ENCODE measurements around the gene RBBP6. TPM values are rescaled to one million over a fixed set of nuclear protein-coding genes. Genes with fewer than 3 reads are reported as not detected.

RBBP6 gene
- total and polyA plus RNA-seq, 2 experiments from 2014 or later: 40.2 to 88.9 TPM

- H3K9me2 ChIP-seq (ENCODE audit: insufficient read depth): no peaks in the 10 kb centered on the region
- H3K79me2 ChIP-seq (replicated peaks; ENCODE audit: insufficient read depth): no peaks in the 10 kb centered on the region
- ATAC-seq: no peak
- H4K20me1 ChIP-seq (replicated peaks; ENCODE audit: insufficient read depth): no peaks in the 10 kb centered on the region
- no peaks in the 10 kb centered on the region for H3K27me3 ChIP-seq (ENCODE audit: insufficient read depth)
- no peaks in the 10 kb centered on the region for H3K4me1 ChIP-seq (ENCODE audit: insufficient read depth)
- Mint-ChIP-seq H3K9me3 (no peaks in the 10 kb centered on the region), H3K27ac (no peak overlapping the region), H3K36me3 (ENCODE audit: low read depth) (no peaks in the 10 kb centered on the region; the same call in 2 of the 3 replicates), H3K4me1 (peaks cover 2% of the 10 kb centered on the region; the same call in 2 of the 3 replicates), H3K27me3 (ENCODE audit: insufficient read depth, low read depth, poor library complexity) (peaks cover 9% of the 10 kb centered on the region), H3K4me3 (no peak overlapping the region)
- 0 out of 2 replicates have a peak overlapping the region, but pooled peaks have one; percentile 47 for H2AFZ ChIP-seq
- no peak overlapping the region for H3K4me3 ChIP-seq
- H3K27ac ChIP-seq (ENCODE audit: low read depth): no peak overlapping the region
- H3K36me3 ChIP-seq (ENCODE audit: insufficient read depth): no peaks in the 10 kb centered on the region
- H3K4me2 ChIP-seq: no peak overlapping the region
- no peak for DNase-seq (ENCODE audit: low spot score)
- no peaks in the 10 kb centered on the region for H3F3A ChIP-seq (replicated peaks; ENCODE audit: low read depth)
- TF ChIP-seq ZNF331 (CRISPR knock-in tag; IDR thresholded peaks at IDR 0.05; ENCODE audit: low read depth): no peak
- no peak for TF ChIP-seq JUNB (IDR thresholded peaks at IDR 0.05; ENCODE audit: unreplicated experiment)
- no peak for TF ChIP-seq ZNF114 (CRISPR knock-in tag; IDR thresholded peaks at IDR 0.05)
- TF ChIP-seq ETS1 (IDR thresholded peaks at IDR 0.05): no peak
- TF ChIP-seq POLR2AphosphoS5 (IDR thresholded peaks at IDR 0.05; ENCODE audit: low read depth): no peak
- TF ChIP-seq EZH2 (IDR thresholded peaks at IDR 0.05; ENCODE audit: low read depth, unreplicated experiment): no peak
- TF ChIP-seq, protein P1, sequence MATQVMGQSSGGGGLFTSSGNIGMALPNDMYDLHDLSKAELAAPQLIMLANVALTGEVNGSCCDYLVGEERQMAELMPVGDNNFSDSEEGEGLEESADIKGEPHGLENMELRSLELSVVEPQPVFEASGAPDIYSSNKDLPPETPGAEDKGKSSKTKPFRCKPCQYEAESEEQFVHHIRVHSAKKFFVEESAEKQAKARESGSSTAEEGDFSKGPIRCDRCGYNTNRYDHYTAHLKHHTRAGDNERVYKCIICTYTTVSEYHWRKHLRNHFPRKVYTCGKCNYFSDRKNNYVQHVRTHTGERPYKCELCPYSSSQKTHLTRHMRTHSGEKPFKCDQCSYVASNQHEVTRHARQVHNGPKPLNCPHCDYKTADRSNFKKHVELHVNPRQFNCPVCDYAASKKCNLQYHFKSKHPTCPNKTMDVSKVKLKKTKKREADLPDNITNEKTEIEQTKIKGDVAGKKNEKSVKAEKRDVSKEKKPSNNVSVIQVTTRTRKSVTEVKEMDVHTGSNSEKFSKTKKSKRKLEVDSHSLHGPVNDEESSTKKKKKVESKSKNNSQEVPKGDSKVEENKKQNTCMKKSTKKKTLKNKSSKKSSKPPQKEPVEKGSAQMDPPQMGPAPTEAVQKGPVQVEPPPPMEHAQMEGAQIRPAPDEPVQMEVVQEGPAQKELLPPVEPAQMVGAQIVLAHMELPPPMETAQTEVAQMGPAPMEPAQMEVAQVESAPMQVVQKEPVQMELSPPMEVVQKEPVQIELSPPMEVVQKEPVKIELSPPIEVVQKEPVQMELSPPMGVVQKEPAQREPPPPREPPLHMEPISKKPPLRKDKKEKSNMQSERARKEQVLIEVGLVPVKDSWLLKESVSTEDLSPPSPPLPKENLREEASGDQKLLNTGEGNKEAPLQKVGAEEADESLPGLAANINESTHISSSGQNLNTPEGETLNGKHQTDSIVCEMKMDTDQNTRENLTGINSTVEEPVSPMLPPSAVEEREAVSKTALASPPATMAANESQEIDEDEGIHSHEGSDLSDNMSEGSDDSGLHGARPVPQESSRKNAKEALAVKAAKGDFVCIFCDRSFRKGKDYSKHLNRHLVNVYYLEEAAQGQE (IDR thresholded peaks at IDR 0.05; ENCODE audit: unreplicated experiment): no peak
- TF ChIP-seq CREB1 (CRISPR knock-in tag; IDR thresholded peaks at IDR 0.05; ENCODE audit: low read depth): no peak
- TF ChIP-seq NANOG (IDR thresholded peaks at IDR 0.05; ENCODE audit: borderline replicate concordance): no peak
- TF ChIP-seq STAT1 (IDR thresholded peaks at IDR 0.05; ENCODE audit: unreplicated experiment): no peak
- TF ChIP-seq CTCF (conservative IDR thresholded peaks at IDR 0.05; ENCODE audit: low read depth in 2 of 2): no peak
- TF ChIP-seq, protein P2, sequence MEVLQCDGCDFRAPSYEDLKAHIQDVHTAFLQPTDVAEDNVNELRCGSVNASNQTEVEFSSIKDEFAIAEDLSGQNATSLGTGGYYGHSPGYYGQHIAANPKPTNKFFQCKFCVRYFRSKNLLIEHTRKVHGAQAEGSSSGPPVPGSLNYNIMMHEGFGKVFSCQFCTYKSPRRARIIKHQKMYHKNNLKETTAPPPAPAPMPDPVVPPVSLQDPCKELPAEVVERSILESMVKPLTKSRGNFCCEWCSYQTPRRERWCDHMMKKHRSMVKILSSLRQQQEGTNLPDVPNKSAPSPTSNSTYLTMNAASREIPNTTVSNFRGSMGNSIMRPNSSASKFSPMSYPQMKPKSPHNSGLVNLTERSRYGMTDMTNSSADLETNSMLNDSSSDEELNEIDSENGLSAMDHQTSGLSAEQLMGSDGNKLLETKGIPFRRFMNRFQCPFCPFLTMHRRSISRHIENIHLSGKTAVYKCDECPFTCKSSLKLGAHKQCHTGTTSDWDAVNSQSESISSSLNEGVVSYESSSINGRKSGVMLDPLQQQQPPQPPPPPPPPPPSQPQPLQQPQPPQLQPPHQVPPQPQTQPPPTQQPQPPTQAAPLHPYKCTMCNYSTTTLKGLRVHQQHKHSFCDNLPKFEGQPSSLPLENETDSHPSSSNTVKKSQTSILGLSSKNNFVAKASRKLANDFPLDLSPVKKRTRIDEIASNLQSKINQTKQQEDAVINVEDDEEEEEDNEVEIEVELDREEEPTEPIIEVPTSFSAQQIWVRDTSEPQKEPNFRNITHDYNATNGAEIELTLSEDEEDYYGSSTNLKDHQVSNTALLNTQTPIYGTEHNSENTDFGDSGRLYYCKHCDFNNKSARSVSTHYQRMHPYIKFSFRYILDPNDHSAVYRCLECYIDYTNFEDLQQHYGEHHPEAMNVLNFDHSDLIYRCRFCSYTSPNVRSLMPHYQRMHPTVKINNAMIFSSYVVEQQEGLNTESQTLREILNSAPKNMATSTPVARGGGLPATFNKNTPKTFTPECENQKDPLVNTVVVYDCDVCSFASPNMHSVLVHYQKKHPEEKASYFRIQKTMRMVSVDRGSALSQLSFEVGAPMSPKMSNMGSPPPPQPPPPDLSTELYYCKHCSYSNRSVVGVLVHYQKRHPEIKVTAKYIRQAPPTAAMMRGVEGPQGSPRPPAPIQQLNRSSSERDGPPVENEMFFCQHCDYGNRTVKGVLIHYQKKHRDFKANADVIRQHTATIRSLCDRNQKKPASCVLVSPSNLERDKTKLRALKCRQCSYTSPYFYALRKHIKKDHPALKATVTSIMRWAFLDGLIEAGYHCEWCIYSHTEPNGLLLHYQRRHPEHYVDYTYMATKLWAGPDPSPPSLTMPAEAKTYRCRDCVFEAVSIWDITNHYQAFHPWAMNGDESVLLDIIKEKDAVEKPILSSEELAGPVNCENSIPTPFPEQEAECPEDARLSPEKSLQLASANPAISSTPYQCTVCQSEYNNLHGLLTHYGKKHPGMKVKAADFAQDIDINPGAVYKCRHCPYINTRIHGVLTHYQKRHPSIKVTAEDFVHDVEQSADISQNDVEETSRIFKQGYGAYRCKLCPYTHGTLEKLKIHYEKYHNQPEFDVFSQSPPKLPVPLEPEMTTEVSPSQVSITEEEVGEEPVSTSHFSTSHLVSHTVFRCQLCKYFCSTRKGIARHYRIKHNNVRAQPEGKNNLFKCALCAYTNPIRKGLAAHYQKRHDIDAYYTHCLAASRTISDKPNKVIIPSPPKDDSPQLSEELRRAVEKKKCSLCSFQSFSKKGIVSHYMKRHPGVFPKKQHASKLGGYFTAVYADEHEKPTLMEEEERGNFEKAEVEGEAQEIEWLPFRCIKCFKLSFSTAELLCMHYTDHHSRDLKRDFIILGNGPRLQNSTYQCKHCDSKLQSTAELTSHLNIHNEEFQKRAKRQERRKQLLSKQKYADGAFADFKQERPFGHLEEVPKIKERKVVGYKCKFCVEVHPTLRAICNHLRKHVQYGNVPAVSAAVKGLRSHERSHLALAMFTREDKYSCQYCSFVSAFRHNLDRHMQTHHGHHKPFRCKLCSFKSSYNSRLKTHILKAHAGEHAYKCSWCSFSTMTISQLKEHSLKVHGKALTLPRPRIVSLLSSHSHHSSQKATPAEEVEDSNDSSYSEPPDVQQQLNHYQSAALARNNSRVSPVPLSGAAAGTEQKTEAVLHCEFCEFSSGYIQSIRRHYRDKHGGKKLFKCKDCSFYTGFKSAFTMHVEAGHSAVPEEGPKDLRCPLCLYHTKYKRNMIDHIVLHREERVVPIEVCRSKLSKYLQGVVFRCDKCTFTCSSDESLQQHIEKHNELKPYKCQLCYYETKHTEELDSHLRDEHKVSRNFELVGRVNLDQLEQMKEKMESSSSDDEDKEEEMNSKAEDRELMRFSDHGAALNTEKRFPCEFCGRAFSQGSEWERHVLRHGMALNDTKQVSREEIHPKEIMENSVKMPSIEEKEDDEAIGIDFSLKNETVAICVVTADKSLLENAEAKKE (CRISPR knock-in tag; IDR thresholded peaks at IDR 0.05): no peak
- TF ChIP-seq EZH2phosphoT487 (IDR thresholded peaks at IDR 0.05; ENCODE audit: unreplicated experiment): no peak
These were observed 28.2 kb upstream of the RBBP6 start for GRCh38 chr16:24511174-24511573.

All from GM23338 (cell line).